ENCODE measurements around the gene ERBIN. TPM values are rescaled to one million over a fixed set of nuclear protein-coding genes. Genes with fewer than 3 reads are reported as not detected.

ERBIN gene
- total and polyA plus RNA-seq, 2 of the 13 experiments (the other 11 are each of a cell fraction or from before 2014, with no cell fraction given): 14.4 to 41.7 TPM

- TF ChIP-seq ZNF318 (CRISPR knock-in tag; IDR thresholded peaks at IDR 0.05) (no peak), CBFB (CRISPR knock-in tag; IDR thresholded peaks at IDR 0.05) (no peak), ZEB1 (IDR thresholded peaks at IDR 0.05; ENCODE audit: insufficient replicate concordance, low read depth) (no peak), NCOA2 (CRISPR knock-in tag; IDR thresholded peaks at IDR 0.05) (no peak; the same call in 1 of the 2 replicates), ZBTB3 (CRISPR knock-in tag; IDR thresholded peaks at IDR 0.05; ENCODE audit: borderline replicate concordance, low read depth) (no peak), ZMYM4 (CRISPR knock-in tag; IDR thresholded peaks at IDR 0.05) (no peak), ZNF652 (CRISPR knock-in tag; IDR thresholded peaks at IDR 0.05; ENCODE audit: borderline replicate concordance, low read depth) (no peak), FOXP4 (CRISPR knock-in tag; IDR thresholded peaks at IDR 0.05) (no peak), MAX (IDR thresholded peaks at IDR 0.05) (peak; percentile 44; the same call in 1 of the 2 replicates), ZFP90 (CRISPR knock-in tag; IDR thresholded peaks at IDR 0.05; ENCODE audit: borderline replicate concordance) (no peak), ZBTB21 (CRISPR knock-in tag; IDR thresholded peaks at IDR 0.05) (no peak), EZH2 (conservative IDR thresholded peaks at IDR 0.05; ENCODE audit: low read depth, low read length) (no peak), ZHX1 (CRISPR knock-in tag; IDR thresholded peaks at IDR 0.05; ENCODE audit: low read depth) (no peak), SALL1 (CRISPR knock-in tag; IDR thresholded peaks at IDR 0.05) (no peak), RCOR2 (CRISPR knock-in tag; IDR thresholded peaks at IDR 0.05) (no peak), ZNF317 (CRISPR knock-in tag; IDR thresholded peaks at IDR 0.05) (peak; percentile 92)
Measured at GRCh38 chr5:65927503-65928321, 1.3 kb downstream of the ERBIN start (continued).

Data from HepG2 (cell line).